GM19463 (cell line): Measurements from ENCODE around the gene TMCC1.
"Not testable (repeated sequence)": the region's sequence is repeated elsewhere in the genome, so short reads cannot be mapped to it uniquely, and the experiment has no call there.

Source experiments
- ATAC-seq: cut with Tn5 transposase; IDR thresholded peaks from one replicate; pipeline ENCODE4 v1.9.1; 2021; ENCODE audit warnings: mild to moderate bottlenecking, moderate library complexity; ENCODE audit not compliant: unreplicated experiment

Gene TMCC1

DNA sequence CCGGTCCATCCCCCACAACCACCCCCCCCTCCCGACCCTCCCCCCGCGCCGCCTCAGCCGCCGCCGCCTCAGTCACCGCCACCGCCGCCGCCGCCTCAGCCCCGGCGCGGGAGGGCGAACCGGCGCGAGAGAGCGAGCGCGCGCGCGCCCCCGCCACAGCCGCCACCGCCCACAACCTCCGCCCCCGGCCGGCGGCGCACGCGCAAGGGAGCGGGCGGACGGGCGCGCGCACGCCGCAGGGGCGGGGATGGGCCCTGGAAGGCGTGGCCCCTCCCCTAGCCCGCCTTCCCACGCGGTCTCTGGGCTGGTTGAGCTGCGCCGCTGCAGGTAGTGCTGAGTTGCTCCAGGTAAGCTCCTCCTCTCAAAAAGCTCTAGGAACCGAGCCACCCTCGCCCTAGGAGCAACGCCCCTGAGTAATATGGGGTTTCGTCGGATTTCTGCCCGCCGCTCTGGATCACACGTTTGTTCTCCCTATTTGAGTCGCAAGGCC, at the start of gene TMCC1:
Gene TMCC1 (minus strand): TSS at position 131 of the 490 bp plus-strand sequence.
- peak; percentile 86 for ATAC-seq

DNA sequence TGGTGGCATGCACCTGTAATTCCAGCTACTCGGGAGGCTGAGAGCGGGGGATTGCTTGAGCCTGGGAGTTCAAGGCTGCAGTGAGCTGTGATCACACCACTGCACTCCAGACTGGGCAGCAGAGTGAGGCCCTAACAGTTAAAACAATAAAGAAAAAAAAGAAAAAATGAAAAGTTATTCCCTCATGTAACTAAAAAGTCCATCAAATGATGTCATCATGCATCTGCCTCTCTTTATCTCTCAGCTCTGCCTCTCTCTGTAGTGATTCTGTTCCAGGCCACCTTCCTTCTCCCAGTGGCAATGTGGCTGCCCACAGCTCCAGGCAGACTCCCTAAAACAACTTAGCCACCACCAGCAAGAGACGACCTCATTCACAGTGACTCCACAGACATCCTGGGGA, 49.5 kb upstream of the TMCC1 start:
- ATAC-seq = no peak

DNA sequence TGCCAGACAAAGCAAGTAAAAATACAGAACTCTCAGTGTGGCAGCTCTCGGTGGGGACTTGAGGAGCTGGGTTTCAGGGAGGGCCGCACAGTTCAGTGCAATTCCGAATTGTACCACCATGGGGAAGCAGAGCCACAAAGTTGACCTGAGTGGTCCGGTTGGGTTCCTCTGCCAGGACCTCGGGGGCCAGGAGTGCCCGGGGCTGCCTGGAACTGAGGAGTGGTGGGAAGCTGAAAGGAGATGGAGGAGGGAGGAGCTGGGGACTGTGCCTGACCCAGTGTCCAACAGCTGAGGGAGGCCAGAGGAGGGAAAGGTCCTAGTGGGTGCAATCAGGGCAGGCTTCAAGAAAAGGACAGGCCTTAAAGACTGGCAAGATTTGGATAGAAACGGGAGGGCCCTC, 48.8 kb upstream of the TMCC1 start:
- ATAC-seq = no peak

DNA sequence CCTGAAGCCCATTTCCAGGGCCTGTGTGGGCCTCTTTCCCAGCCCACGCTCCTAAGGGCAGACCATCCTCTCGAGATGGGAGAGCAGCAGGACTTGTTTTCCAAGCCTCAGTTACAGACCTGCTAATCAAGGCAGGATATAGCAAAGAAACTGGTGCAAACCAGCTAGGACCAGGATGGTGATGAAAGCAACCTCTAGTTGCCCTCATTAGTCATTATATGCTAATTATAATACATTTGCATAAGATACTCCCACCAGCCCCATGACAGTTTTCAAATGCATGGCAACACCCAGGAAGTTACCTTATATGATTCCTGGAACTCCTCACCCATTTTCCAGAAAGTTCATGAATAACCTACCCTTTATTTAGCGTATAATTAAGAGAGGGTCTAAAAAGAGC, 46.6 kb upstream of the TMCC1 start:
- ATAC-seq = no peak

DNA sequence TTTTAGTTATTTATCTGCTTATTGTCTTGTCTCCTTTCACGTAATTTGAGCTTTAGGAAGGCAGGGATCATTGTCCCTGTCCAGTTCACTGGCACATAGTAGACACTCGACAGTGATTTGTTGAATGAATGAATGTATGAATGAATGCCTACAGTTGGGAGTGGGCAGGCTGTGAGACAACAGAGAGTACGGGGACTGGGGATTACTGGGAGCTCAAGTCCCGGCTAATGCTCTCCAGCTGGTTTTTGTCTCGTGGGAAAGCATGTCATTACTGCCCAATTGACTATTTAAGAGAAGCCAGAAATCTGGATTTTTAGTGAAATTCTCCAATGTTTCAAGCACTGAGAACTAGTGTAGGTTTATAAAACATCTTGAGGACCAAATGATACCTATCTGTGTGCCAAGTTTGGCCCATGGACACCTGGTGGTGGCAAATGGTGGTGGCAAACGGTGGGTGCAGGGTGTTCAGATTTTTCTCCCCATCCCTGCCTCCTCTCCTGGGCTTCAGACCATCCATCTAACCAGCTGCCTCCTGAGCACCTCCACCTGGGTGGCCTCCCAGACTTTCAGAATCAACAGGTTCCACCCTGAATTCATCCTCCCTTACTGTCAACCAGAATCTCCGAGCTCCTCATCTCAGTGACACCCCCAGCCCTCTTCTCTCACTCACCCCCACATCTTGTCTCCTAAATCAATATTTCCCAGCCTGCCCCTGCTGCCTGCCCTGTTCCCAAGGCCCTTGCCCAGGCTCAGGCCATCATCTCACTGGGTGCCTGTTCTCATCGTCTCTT, 44.8 kb upstream of the TMCC1 start:
- ATAC-seq = no peak

DNA sequence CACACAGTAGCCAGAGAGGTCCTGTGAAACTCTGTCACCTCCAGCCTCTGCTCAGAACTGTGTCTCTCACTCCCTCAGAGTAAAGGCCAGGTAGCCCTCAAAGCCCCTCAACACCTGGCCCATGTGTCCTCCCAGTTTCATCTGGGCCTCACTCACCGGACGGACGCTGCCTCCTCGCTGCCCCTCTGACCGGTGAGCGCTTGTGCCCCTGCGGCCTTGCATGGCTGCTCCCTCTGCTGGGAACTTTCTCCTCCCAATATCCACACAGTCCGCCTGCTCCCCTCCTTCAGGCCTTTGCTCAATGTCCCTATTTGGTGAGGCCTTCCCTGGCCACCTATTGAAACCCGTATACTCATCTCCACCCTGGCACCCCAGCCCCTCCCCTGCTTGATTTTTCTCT, 44.2 kb upstream of the TMCC1 start:
- ATAC-seq = no peak

DNA sequence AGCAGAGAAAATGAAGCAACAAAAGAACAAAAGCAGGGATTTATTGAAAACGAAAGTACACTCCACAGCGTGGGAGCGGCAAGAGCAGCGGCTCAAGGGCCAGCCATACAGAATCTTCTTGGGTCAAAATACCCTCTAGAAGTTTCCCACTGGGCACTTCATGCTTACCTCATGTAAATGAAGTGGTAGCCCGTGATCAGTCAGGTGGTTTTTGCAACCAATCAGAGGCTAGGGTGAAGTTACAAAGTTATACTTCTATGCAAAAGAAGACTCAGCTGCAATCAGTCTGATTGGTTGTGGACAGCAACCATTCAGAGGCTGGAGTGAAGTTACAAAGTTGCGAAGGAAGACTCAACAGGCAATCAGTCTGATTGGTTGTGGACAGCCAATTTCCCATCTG, 43.2 kb upstream of the TMCC1 start:
- ATAC-seq = no peak

DNA sequence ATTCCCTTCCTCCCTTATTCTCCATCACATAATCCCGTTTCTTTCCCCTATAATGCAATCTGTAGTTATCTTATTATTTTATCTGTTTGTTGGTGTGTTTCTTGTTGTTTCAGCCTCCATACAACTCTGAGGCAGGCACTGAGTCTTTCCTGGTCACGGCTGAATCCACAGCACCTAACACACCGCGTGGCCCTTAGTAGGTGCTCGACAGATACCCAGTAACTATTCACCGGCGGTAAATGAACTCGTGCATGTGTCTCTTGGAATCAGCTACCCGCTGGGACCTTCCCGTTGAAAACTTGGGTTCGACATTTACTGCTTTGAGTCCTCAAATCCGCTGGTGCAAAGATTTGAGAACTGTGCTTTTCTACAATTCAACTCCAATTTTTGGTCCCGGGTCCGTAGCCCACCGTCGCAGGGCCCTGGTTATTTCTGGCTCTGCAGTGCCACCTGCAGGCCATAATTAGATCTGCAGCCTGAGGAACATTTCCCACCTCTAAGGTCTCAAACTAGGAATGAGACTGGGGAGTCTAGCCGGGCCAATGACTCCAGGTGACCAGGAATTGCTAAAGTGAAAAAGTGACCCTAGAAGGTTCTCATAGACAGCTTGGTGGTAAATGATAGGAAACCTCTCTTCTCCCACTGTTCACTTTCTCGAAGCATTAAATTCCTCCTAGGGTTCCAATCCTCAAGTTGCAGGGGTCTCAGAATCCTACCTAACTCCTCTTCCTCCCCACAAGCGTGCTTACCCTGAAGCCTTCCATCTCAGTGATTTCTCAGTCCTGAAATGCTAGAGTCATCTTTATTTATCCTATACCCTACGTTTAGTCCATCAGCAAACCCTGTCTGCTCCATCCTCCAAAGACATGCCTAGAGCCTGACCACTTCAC, 41.0 kb upstream of the TMCC1 start:
- ATAC-seq = no peak

DNA sequence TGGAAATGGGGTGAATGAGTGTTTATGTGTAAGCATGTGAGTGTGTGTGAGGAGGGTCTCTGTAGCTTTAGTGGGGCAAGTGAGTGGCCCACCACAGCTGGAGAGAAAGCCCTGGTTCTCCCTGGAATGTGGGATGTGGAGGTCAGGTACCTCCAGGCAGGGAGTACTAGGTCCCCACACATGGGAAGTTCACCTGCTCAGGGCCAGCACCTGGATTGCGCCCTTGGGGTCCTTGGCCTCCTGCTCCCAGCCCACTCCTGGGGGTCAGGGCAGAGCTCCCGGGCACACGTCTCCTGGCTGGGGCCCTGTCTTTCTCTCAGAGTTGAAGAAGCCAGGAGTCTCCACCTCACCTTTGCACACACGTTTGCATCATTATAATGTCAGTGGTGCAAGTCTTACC, 40.0 kb upstream of the TMCC1 start:
- no peak for ATAC-seq

DNA sequence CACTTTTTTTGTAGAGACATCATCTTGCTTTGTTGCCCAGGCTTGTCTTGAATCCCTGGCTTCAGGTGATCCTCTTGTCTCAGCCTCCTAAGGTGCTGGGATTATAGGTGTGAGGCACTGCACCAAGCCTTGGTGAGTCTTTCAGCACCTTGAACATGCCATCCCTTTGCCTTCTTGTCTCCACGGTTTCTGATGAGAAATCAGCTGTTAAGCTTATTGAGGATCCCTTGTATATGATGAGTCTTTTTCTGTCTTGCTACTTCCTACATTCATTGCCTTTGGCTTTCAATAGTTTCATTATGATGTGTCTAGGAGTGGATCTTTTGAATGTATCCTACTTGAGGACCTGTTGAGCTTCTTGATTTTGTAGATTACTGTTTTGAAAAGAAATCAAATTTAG, 35.9 kb upstream of the TMCC1 start:
- no peak for ATAC-seq

DNA sequence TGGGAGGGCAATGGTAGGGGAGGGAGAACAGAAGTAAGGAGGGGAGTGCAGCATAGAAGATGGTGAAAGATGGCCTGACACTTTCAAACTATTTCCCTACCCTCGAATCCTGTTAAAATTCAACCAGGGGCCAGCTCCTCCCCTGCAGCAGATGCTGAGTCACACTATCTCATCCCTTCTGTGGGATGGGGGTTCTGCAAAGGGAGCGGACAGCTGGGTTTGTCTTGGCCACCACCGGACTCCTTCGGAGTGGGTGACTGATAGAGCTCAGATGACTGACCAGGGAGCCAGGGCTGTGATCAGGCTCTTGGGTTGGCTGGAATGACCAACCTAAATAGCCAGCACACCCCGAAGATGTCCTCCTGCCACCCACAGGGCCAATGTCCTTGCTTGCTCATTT, 33.6 kb upstream of the TMCC1 start:
- ATAC-seq = no peak

DNA sequence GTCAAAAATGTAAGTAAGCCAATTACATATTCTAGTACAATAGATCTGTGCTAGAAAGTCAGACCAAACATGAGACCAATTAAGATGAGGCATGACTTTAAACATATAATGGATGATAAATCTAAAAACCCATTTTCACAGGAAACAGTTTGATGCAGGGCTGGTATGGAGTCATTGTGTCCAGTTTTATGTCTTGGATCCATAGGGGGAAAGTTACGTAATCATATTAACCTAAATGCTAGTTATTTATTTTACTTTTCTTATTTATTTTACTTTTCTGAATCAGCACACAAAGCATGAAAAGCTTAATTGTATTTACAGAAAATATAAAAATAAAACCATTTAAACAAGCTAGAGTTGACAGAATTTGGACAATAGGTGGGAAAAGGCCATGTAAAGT, 26.3 kb upstream of the TMCC1 start:
- no peak for ATAC-seq

DNA sequence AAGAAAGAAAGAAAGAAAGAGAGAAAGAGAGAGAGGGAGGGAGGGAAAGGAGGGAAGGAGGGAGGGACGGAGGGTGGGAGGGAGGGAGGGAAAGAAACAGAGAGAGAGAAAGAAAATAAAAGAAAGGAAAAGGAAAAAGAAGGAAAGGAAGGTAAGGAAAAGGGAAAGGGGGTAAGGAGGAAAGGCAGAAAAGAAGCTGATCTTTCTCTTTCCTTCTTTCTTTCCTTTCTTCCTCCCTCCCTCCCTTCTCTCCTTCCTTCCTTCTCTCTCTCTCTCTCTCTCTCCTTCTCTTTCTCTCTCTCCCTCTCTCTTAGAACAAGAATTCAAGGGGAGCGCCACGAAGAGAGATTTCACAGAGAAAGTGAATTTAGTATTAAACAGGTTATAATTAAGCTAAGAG, 25.8 kb upstream of the TMCC1 start:
- ATAC-seq = no peak

DNA sequence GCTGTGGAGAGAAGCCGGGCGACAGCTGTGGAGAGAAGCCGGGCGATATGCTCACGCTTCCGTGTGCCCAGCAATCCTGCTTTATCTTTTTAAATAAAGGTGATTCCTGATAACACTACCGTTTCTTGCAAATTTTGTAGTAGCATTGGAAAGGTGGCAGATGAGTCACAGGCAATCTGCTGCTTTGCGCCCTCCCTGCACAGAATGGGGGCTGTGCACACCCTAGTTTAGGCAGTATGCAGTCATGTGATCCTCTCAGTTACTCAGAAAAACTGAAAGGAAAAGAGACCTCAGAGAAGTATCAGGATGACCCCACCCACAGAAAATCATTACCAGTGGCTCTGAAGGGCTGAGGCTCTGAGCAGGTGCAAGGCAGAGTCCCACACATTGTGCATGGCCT, 24.9 kb upstream of the TMCC1 start:
- no peak for ATAC-seq

DNA sequence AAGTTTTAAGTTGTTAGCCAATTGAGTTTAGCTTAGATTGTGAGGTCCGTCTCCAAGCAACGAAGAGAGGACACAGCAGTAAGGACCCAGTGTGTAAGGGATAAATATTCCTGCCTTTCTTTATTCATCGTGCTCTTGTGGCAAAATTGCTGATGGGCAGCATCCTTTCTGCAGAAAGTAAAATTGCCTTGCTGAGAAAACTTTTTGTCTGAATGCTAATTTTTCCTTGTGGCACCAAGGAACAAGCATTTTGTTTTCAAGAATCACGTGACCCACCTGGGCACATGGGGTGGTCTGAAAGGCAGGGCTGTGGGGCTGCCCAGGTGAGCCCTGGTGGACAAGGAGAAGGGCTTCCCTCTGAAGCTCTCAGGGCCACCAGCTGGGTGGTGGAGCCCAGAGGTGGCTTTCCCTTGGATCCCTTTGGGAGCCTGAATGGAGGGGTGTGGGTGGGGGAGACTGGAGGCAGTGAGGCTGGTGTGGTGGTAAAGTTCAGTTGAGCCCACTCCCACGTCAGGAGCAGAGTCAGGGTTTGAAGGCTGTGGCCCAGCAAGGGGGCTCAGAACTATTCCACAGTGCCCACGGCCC, 24.0 kb upstream of the TMCC1 start:
- no peak for ATAC-seq

DNA sequence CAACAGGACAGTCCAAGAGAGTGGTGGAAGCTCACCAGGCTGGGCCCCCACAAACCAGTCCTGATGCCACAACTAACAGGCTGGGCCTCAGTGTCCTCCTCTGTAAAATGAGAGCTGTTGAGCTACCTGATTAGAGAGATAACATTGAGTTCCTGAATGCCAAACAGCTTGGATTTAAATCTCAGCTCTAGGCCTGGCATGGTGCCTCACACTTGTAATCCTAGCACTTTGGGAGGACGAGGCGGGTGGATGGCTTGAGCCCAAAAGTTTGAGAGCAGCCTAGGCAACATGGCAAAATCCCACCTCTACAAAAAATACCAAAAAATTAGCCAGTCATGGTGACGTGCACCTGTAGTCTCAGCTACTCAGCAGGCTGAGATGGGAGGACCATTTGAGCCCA, 20.1 kb upstream of the TMCC1 start:
- ATAC-seq = no peak

DNA sequence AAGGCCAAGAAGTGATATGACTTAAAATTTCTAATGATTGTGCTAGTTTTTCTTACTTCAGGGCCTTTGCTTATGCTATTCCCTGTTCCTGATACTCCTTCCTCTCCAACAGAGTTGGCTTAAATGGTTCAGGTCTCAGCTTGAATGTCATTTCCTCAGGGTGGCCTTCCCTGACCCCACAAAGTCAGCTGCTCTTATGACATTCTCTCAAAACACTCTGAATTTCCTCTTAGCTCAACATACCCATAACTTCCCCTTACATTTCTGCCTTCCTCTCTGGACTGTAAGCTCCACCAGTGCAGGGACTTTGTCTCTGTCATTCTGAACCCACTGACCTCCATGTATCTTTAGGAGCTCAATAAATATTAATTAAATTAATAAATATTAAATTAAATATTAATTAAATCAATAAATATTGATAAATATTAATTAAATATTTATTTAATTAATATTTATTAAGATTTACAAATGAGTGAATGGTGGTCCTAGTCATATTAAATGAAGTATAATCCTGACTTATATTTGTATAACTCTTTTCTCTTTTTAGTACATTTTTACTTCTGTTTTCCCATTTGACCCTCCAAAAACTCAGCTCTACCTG, 17.9 kb upstream of the TMCC1 start:
- no peak for ATAC-seq

DNA sequence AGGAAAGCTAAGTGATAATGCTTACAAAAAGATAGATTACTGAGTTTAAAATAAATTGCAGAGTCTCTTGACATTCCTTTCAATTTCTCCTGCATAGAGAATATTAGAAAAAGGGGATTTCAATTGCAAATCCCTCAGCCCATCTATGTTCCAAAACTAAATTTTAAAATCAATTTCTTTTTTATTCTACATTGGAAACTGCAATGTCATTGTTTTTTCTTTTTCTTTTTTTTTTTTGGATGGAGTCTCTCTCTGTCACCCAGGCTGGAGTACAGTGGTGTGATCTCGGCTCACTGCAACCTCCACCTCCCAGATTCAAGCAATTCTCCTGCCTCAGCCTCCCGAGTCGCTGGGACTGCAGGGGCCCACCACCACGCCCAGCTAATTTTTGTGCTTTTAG, 15.7 kb upstream of the TMCC1 start:
- not testable (repeated sequence) for ATAC-seq

DNA sequence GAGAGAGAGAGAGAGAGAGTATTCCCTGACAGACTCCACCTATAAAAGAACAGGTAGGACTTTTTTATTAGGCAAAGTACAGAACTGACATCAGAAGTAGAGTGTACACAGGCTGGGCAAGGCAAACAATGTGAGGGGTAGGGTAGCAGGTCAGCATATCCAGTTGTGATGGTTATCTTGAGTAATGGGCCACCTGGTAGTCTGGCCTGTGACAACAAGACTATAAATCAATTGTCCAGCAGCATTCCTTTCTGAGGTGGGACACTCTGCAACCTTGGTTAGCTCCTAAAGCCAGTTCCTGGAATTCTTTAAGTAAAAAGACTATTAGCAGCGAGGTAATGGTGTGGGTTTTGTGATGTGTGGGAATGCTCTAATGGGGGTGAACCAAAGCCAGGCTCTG, 14.9 kb upstream of the TMCC1 start:
- no peak for ATAC-seq

DNA sequence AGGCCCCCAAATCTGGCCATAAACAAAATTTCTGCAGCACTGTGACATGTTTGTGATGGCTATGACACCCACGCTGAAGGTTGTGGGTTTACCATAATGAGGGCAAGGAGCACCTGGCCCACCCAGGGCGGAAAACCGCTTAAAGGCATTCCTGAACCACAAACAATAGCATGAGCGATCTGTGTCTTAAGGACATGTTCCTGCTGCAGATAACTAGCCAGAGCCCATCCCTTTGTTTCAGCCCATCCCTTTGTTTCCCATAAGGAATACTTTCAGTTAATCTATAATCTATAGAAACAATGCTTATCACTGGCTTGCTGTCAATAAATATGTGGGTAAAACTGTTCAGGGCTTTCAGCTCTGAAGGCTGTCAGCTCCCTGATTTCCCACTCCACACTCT, 7.8 kb upstream of the TMCC1 start:
- not testable (repeated sequence) for ATAC-seq

DNA sequence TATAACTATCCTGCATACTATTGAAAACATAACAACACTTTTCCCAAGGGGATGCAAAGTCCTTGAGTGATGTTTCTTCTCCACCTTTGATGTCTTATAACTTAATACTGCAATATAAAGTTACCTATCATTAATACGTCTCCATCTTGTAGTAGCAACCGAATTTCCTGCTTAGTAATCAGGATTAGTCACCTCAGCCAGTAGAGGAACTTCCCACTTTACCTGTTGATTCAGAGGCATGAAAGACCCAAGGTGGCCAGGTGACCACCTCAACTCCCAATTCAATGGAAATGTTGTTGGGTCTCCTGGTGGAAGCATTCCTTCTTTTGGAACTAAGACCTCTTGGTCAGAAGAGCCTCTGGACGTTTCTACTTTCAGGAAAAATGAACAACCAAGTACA, 3.5 kb upstream of the TMCC1 start:
- no peak for ATAC-seq
